ENCODE measurements around the gene CCDC97.
"Not testable (repeated sequence)": the region's sequence is repeated elsewhere in the genome, so short reads cannot be mapped to it uniquely, and the experiment has no call there.

Gene CCDC97

DNA sequence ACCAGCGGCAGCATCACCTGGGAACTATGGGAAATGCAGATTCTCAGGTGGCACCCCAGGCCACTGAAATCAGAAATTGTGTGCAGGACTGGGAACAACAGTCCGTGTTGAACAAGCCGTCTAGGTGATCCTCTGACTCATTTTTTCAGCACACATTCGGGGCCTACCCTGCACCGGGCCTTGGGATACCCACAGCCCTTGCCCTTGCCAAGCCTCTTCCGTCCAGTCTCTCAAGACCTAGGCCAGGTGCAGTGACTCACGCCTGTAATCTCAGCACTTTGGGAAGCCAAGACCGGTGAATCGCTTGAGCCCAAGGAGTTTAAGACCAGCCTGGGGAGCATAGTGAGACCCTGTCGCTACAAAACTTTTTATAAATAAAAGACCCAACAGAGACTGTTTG lies 25.5 kb downstream of the CCDC97 start:
- DNase-seq (ENCODE audit: low read depth in 2 of 2): no peak

DNA sequence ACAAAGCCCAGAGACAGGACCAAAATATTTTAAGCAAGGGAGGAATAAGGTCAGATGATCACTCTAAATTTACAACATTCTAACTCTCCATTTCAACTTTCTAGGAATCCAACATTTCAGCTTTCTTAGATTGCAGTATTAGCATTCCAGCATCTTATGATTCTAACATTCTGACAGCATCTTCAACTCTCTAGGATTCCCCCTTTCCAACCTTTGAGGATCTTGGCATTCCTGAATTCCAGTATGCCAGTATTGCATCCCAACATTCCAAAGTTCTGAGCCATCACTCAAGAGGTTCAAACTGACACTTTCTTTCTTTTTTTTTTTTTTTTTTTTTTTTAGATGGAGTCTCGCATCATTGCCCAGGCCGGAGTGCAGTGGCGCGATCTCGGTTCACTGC lies 30.0 kb downstream of the CCDC97 start:
- no peak for DNase-seq (ENCODE audit: low read depth in 2 of 2)

DNA sequence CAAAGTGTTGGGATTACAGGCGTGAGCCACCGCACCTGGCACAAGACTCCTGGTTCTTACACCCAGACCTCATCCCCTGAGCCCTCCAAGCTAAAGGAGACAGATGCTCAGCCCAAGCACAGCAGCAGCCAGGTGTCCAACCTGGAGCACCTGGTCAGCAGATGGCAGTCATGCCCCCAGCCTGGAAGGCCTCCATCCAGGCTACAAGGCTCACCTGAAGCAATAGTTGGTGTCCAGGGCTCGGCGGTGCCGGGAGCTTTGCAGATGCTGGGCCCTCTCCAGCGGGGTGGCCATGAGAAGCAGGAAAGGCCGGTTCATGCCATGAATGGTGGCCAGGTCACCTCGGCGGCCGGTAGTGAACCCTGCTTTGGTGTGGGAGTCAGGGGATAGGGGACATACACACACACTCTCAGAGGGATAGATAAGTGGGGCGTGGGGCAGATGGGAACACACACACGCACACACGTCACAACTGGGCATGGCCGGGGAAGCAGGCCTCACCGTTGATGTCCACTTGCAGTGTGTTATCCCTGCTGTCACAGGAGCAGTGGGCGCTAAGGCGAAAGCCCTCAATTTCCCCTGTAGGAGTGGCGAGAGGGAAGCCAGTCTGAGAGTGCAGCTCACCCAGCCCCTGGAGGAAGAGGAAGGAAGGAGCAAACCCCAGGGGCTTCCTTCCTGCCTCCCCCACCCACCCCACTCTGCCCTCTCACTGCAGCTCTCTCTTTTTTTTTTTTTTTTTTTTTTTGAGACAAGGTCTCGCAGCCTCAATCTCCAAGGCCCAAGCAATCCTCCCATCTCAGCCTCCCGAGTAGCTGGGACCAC lies 31.9 kb downstream of the CCDC97 start:
- DNase-seq (ENCODE audit: low read depth in 2 of 2): no peak

DNA sequence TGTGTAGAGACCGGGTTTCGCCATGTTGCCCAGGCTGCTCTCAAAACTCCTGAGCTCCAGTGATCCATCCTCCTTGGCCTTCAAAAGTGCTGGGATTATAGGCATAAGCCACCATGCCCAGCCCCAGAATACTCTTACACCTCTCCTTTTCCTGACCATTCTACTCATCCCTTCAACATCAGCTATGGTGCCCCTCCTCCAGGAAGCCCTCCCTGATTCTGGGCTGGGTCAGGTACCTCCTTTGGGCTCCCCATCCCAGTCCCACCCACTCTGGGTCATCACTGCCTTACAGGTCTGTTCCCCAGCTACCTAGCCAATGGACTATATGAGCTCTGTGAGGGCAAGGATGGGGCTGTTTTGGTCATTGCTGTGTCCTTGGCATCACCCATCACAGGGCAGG lies 34.2 kb downstream of the CCDC97 start:
- DNase-seq (ENCODE audit: low read depth in 2 of 2): no peak

DNA sequence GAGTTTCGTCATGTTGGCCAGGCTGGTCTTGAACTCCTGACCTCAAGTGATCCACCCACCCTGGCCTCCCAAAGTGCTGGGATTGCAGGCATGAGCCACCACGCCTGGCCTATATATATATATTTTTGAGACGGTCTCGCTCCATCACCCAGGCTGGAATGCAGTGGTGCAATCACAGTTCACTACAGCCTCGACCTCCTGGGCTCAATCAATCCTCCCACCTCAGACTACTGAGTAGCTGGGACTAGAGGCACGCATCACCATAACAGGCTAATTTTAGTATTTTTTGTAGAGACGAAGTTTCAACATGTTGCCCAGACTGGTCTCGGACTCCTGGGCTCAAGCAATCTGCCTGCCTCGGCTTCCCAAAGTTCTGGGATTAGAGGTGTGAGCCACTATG lies 36.9 kb downstream of the CCDC97 start:
- not testable (repeated sequence) for DNase-seq (ENCODE audit: low read depth in 2 of 2)

DNA sequence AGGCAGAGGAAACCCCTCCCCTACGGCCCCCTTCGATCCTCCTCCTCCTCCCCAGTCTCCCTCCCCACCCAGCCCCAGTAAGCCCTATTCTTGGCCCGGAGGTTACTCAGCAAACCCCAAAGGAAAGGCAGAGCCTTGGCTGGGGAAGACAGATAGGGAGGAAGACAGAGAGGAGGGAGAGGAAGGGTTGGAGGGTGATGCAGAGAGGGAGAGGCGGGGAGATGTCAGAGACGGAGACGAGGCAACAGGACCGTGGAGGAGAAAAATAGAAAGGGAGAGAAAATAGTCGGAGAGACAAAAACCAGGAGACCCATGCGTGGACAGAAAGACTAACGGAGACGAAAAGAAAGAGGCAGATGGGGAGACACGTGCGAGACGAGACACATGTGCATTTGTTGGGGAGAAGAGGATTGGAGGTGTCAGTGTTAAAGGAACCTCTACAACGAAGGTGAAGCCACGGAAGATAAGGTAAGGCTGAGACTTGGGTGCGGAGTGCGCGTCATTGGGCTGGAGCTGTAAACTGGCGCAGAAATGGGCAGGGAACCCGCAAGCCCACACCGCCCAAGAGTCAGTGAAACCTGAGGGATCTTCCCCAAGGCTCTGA lies 40.9 kb downstream of the CCDC97 start:
- DNase-seq (ENCODE audit: low read depth in 2 of 2): no peak

DNA sequence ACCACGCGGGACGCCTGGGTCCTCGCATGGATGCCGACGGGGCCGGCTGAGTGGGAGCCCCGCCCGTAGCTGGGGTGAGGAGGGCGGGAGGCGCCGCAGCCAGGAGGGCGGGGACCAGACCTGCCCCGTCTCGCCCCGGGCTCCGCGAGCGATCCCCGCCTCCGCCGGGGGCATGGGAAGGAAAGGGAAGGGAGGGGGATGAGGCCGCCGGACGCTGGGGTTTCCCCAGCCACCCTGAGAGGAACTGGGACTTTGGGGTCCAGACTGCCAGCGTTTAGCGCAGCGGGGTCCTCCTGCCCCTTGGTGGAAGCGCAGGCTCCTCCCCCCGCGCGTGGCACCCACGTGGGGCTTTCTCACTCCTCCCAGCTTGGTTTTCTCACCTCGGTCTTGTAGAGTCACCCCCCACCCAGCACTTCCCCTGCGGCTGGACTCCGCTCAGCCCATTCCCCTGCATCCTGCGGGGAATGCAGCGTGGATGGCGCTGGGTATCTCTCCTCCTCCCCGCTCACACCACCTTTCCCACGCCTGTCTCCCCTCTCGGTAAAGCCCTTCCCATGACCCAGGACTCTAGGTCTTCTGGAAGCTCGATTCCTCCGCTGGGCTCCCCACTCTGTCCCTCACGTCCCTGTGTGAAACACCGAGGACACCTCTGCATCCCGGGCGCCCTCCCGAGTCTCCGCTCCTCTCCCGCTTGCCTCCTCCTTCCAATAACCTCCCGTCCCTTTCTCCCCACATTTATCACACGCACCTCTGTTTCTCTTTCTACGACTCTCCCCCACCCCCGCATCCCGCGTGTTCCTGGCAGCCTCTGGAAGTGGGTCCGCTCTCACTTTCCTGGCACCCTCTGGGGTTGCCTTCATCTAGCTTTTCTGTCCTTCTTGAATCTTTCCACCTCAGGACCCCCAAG lies 41.6 kb downstream of the CCDC97 start:
- peak; percentile 70 to 78 for DNase-seq (ENCODE audit: low read depth in 2 of 2)

DNA sequence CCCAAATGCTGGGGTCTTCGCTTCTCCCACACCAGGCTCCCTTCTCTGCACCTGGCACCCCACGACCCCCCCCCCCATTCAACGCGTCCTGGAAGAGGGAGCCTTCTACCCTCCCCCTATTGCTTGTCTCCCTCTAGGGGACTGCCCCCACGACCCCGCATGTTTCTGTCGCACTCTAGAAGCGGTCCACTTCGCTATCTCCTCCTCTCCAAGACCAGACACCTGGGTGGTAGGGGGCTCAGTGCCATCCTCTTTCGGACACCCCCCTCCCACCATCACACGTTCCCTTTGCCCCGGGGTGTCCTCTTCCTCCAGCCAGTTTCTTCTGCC lies 42.3 kb downstream of the CCDC97 start:
- no peak for DNase-seq (ENCODE audit: low read depth in 2 of 2)

DNA sequence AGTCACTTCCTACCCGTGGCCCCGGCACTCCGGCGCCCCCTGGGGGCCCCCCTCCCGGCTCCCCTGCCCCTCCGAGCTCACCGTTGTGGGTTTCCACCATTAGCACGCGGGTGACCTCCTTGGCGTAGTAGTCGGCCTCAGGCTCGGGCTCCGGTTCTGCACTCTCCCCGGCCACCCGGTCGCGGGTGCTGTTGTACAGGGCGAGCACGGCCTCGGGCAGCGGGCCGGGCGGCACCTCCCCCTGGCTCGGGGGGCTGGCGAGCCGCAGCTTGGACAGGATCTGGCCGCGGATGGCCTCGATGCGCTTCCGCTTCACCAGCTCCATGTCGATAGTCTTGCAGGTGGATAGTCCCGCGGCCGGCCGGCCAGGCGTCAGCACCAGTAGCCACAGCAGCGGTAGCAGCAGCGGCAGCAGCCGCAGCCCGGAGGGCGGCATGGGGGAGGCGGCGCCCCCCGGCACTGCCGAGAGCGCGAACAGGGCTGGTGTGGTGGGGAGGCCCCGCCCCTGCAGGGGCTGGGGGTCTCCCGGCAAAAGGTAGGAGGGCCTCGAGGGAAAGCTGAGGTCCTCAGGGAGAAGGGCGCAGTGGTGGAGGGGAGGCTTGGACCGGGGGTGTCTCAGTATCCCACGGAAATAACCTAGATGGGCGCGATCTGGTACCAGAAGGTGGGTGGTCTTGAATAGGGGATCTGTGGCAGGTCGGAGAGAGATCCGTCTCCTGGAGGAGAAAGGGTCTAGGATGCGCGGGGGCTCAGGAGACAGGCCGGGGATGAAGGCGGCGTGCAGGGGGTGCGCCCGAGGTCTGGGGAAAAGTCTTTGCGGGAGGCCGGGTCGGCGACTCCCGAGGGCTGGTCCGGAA lies 42.9 kb downstream of the CCDC97 start:
- DNase-seq (ENCODE audit: low read depth in 2 of 2): peak; percentile 64 to 74

DNA sequence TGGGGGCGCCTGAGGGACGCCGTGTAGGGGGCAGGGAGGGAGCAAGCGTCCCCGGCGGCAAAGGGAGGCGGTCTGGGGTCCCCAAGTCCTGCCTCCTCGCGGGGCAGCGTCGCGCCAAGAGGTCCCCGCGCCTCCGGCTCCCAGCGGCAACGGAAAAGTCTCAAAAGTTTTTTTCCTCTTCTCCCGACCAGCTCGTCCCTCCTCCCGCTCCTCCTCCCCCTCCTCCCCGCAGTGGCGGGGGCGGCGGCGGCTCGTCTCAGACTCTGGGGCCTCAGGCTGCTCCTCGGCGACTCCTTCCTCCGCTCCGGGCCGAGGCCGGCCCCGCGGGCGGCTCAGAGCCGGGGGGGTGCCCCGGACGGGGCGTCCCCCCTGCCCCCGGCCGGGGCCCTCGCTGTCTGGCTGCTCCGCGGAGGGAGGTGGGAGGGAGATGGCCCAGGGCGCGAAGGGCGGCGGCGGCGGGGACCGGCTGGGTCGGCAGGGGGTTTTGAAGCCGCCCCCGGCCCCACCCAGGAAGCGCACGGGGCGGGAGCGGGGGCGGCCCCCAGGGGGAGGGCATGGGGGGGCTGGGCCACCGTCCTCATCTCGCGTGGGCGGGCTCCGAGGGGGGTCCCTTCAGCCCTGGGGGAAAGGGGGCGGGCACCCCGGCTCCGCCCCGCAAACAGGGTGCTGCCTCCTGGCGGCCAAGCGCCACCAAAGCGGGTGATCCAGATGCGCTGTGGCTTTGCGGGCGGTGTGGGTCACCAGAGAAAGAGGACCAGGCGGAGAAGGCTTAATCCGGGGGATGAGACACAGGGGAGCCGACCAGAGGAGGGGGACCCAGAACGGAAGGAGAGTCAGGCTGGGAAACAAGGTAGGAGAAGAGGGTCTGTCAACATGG lies 43.7 kb downstream of the CCDC97 start, which contains the start of gene TGFB1:
Gene TGFB1, minus strand, starts transcription at position 457 of the 877 bp plus-strand sequence. CDS start 878 bp downstream, outside the sequence.
- peak; percentile 72 to 86 for DNase-seq (ENCODE audit: low read depth in 2 of 2)

DNA sequence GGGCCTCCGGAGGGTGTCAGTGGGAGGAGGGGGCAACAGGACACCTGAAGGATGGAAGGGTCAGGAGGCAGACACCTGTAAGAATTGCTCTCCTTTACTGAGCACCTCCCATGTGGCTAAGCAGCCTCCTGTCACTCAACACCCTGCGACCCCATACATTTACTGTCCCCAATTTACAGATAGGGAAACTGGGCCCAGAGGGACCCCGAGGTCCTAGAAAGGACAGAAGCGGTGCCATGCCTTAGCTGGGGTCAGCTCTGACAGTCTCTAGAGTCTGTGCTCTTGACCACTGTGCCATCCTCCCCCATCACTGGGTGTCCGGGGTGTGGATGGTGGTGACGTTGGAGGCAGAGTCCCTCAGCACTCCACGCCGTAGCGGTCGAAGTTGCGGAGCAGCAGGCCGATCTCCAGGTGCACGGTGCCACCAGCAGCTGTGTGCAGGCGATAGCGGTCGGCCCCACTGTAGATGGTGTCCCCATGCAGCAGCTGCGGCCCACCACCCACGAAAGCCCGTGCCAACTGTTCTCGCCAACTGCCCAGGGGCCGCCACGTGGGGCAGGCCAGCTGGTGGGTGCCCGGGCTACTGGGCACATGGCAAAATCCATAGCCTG lies 44.5 kb downstream of the CCDC97 start:
- DNase-seq (ENCODE audit: low read depth in 2 of 2): no peak

DNA sequence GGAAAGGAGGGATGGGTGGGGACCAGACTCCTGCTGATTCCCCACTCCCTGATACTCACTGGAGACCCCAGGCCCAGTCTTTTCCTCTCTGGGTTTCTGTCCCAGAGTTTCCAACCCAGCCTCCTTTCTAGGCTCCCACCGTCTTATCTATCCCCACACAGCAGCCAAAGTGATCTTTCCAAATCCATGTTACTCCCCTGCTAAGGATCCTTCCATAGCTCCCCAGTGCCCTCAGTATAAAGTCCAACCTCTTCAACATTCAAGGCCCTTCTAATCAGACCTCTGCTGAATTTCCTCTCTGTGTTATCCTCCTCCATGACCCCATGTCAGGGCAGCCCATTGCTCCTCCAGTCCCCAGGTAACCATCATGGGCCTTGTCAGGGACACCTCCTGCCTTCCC lies 45.1 kb downstream of the CCDC97 start:
- DNase-seq (ENCODE audit: low read depth in 2 of 2): no peak

DNA sequence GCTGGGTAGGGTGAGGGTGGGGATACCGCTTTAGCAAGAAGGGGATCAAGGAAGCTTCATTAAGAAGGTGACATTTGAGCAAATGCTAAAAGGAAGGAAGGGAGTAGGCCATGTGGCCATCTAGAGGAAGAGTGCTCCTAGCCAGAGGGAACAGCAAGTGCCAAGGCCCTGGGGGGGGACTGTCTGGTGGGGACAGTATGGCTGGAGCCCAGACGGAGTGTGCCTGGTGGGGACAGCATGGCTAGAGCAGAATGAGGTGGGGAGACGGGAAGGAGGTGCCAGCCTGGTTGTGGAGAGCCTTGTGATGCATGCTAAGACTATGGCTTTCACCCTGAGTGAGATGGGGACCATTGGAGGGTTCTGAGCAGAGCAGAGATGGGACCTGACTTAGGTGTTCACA lies 45.8 kb downstream of the CCDC97 start:
- DNase-seq (ENCODE audit: low read depth in 2 of 2): no peak

DNA sequence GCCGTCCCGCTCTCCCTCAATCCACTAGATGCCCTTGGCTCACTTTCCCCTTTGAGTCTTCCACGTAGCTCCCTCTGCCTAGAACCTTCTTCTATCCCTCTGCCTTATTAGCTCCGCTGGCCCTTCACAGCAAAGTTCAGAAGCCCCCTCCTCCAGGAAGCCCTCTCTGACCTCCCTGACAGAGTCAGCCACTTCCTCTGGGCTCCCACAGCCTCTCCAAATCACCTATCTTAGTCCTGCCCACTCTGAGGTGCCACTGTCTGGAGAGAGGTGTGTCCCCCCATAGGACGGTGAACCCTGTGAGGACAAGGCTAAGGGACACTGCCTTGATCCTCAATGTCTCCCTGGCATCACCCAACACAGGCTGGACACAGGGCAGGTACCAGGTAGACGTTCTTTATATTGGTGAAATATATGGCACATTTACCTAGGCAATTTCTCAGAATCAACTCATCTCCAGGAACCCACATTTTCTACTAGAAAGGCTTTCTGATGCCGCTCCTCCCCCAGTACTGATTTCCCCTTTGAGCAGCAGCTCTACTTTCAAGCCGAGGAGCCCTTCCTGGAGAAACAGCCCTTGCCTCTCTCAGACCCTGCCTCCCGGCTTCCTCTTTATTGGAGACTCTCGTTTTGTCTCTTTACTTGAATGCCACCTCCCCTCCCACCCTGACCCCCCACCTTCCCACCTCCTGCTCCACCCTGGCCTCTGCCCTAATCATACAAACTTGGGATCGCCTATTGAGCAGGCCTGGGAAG lies 47.2 kb downstream of the CCDC97 start:
- no peak for DNase-seq (ENCODE audit: low read depth in 2 of 2)

DNA sequence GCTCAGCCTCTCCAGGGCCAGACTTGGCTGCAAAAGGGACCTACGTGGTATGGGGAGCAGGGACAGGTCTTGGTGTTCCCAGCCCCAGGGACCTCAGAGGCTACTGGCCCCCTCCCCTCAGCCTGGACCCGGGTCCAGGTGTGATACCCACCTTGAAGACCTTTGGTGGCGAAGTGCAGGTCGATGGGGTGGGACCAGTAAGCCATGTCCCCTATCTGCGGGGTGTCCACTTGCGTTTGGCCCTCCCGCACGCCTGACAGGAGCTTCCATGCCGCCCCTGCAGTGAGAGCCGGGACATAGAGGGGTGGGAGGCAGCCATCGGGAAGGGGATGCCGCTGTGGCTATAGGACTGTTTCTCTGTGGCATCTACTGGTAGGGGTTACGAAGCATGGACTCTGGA lies 47.8 kb downstream of the CCDC97 start:
- no peak for DNase-seq (ENCODE audit: low read depth in 2 of 2)

DNA sequence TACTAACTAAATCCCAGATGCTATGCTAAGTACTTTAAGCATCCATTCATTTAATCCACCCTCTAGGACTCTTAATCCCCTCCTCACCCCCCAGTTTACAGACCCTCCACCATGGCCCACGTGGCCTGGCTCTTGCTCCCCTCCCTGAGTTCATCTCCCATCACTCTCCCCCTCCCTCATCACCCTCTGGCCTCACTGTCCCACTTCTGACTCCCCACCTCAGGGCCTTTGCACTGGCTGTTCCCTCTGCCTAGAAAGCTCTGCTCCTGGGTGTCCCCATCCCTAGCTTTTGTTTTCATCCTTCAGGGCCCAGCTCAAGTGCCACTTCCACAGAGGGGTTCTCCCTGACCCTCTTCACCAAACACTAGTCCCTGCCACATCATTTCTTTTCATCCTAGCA lies 49.8 kb downstream of the CCDC97 start:
- no peak for DNase-seq (ENCODE audit: low read depth in 2 of 2)

DNA sequence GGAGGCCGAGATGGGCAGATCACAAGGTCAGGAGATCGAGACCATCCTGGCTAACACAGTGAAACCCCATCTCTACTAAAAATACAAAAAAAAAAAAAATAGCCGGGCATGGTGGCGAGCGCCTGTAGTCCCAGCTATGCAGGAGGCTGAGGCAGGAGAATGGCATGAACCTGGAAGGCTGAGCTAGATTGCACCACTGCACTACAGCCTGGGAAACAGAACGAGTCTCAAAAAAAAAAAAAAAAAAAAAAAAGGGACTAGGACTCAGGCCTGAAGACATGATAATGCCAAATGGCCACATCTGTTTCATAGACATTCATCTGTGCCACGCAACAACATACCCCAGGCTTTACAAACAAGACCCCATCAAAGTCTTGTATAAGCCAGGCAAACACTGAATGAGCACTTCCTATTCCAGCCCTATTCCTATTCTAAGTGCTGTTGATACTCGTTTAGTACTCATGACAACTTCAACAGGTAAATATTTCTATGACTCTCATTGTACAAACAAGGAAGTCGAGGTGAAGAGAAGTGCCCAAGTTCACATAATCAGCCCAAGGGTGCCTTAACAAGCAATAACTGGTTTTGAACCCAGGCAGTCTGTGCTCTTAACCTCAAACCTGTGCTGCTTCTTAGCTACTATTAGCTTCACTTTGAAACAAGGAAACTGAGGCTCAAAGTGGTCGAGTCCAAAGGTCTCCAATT lies 52.3 kb downstream of the CCDC97 start:
- no peak for DNase-seq (ENCODE audit: low read depth in 2 of 2)

DNA sequence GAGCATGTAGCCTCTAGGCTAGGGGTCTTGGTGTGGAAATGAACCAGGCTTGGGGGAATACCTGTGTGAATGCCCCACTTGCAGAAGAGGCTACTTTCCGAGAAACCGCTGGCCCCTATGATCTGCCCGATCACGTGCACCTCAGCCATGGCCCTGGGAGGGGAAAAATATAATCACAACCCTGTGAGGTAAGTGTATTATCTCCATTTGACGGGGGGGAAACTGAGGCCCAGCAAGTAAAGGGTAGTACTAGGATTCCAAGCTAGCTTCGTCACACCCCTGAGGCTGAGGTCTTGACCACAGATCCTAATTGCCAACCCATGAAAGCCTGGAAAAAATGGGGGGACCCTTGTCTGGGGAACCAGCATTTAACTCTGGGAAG lies 53.4 kb downstream of the CCDC97 start:
- no peak for DNase-seq (ENCODE audit: low read depth in 2 of 2)

Data from stimulated activated CD4-positive, alpha-beta T cell treated with anti-CD3 and anti-CD28 coated beads, Interleukin-12 subunit alpha, Interleukin-12 subunit beta, amount 100 ng/mL, for 24 hours (primary cell).